ENCODE results near the gene SLC44A3. TPM values are rescaled to one million over a fixed set of nuclear protein-coding genes. Genes with fewer than 3 reads are reported as not detected.
A peak's percentile ranks its signal among the peaks of the same experiment; 100 is the strongest.

SLC44A3 gene
- total and polyA plus RNA-seq, 7 experiments from 2014 or later: 0.24 to 1.0 TPM; not detected in 5

GRCh38 chr1:94922761-94923331 lies 102.7 kb downstream of the SLC44A3 start:
- intact Hi-C loops (cut with micrococcal nuclease): loop anchor here in 1 of 2 donors (10.0 kb wide), 1 partner anchor 68 kb away; no protein-coding TSS in a partner anchor
- peaks cover 14 to 39% (median 24%) of the 10 kb centered on the region in 7 donors for H3K4me1 Mint-ChIP-seq
- no peak overlapping the region for H3K4me3 ChIP-seq (ENCODE audit: low read length)
- H3K36me3 Mint-ChIP-seq: peaks cover 0 to 4% (median 0%) of the 10 kb centered on the region in 5 donors
- H3K9me3 Mint-ChIP-seq: peaks cover 0 to 1% (median 0%) of the 10 kb centered on the region in 11 donors
- H3K27ac Mint-ChIP-seq: peak overlapping the region in 1 of 9 donors; percentile 46
- ChIA-PET POLR2A (interaction anchor here (0.7 kb wide), 2 partner anchors 13 to 31 kb away, joined by 3 read pairs; no protein-coding TSS in a partner anchor), CTCF (interaction anchor here (0.8 kb wide), 1 partner anchor 68 kb away, joined by 4 read pairs; no protein-coding TSS in a partner anchor)
- no peaks in the 10 kb centered on the region for H3K4me1 ChIP-seq (ENCODE audit: control insufficient read depth in 2 of 2, insufficient read depth in 2 of 2, low read length in 2 of 2)
- H3K9me3 ChIP-seq (ENCODE audit: control insufficient read depth in 2 of 3, low read length in 3 of 3): no peaks in the 10 kb centered on the region
- no peak overlapping the region for H3K27ac ChIP-seq (ENCODE audit: low read depth, low read length)
- H3K36me3 ChIP-seq (ENCODE audit: control insufficient read depth in 2 of 3, insufficient read depth in 3 of 3, low read length in 3 of 3): no peaks in the 10 kb centered on the region
- H3K27me3 ChIP-seq (ENCODE audit: control insufficient read depth in 2 of 2, insufficient read depth in 2 of 2, low read length in 2 of 2): no peaks in the 10 kb centered on the region
- H3K27me3 Mint-ChIP-seq: peaks cover 18 to 41% (median 26%) of the 10 kb centered on the region in 5 donors
- DNase-seq (no peak), ATAC-seq (no peak)
- H3K4me3 Mint-ChIP-seq: peak overlapping the region in 3 of 10 donors; percentile 20 to 25 (median 22)

- H3K27ac Mint-ChIP-seq: peak overlapping the region in 1 of 9 donors; percentile 31
- H3K9me3 Mint-ChIP-seq: no peaks in the 10 kb centered on the region
- no peaks in the 10 kb centered on the region for H3K27me3 ChIP-seq (ENCODE audit: control insufficient read depth in 2 of 2, insufficient read depth in 2 of 2, low read length in 2 of 2)
- H3K27me3 Mint-ChIP-seq: peaks cover 18 to 54% (median 26%) of the 10 kb centered on the region in 5 donors
- DNase-seq (no peak), ATAC-seq (no peak)
- ChIA-PET POLR2A (no interaction called here), CTCF (interaction anchor here (0.6 to 1.4 kb wide), 2 partner anchors 10 to 67 kb away, joined by 3 read pairs; no protein-coding TSS in a partner anchor)
- H3K4me1 ChIP-seq (ENCODE audit: control insufficient read depth in 2 of 2, insufficient read depth in 2 of 2, low read length in 2 of 2): no peaks in the 10 kb centered on the region
- peak overlapping the region; percentile 6 to 97 (median 92) for H3K4me3 Mint-ChIP-seq
- no peaks in the 10 kb centered on the region for H3K9me3 ChIP-seq (ENCODE audit: control insufficient read depth in 2 of 3, low read length in 3 of 3)
- no peak overlapping the region for H3K27ac ChIP-seq (ENCODE audit: low read depth, low read length)
- H3K36me3 ChIP-seq (ENCODE audit: control insufficient read depth in 2 of 3, insufficient read depth in 3 of 3, low read length in 3 of 3): no peaks in the 10 kb centered on the region
- H3K4me1 Mint-ChIP-seq: peaks cover 12 to 38% (median 34%) of the 10 kb centered on the region in 7 donors
- peaks cover 0 to 4% (median 0%) of the 10 kb centered on the region in 5 donors for H3K36me3 Mint-ChIP-seq
- H3K4me3 ChIP-seq (ENCODE audit: low read length): no peak overlapping the region
- intact Hi-C loops (cut with micrococcal nuclease): loop anchor here in 1 of 2 donors (10.0 kb wide), 1 partner anchor 70 kb away; no protein-coding TSS in a partner anchor
Measured at GRCh38 chr1:94925004-94925403, 104.8 kb downstream of the SLC44A3 start.

GRCh38 chr1:94925561-94926125 lies 105.5 kb downstream of the SLC44A3 start:
- no peaks in the 10 kb centered on the region for H3K27me3 ChIP-seq (ENCODE audit: control insufficient read depth in 2 of 2, insufficient read depth in 2 of 2, low read length in 2 of 2)
- H3K4me3 Mint-ChIP-seq: peak overlapping the region; percentile 87 to 97 (median 92)
- H3K4me1 ChIP-seq (ENCODE audit: control insufficient read depth in 2 of 2, insufficient read depth in 2 of 2, low read length in 2 of 2): no peaks in the 10 kb centered on the region
- no peaks in the 10 kb centered on the region for H3K36me3 ChIP-seq (ENCODE audit: control insufficient read depth in 2 of 3, insufficient read depth in 3 of 3, low read length in 3 of 3)
- intact Hi-C loops (cut with micrococcal nuclease): loop anchor here (1.0 to 10.0 kb wide), 7 partner anchors 37 to 1079 kb away; partner anchors contain the start of gene ALG14 (in 1 of the 2)
- ATAC-seq (no peak), DNase-seq (peak in 1 of 9 donors; percentile 2)
- peak overlapping the region; percentile 63 for H3K27ac ChIP-seq (ENCODE audit: low read depth, low read length)
- peak overlapping the region in 8 of 9 donors; percentile 24 to 75 (median 53) for H3K27ac Mint-ChIP-seq
- peak overlapping the region; percentile 39 for H3K4me3 ChIP-seq (ENCODE audit: low read length)
- peaks cover 0 to 4% (median 0%) of the 10 kb centered on the region in 5 donors for H3K36me3 Mint-ChIP-seq
- no peaks in the 10 kb centered on the region for H3K9me3 Mint-ChIP-seq
- POLR2A ChIA-PET: no interaction called here
- H3K27me3 Mint-ChIP-seq: peaks cover 18 to 61% (median 26%) of the 10 kb centered on the region in 5 donors
- no peaks in the 10 kb centered on the region for H3K9me3 ChIP-seq (ENCODE audit: control insufficient read depth in 2 of 3, low read length in 3 of 3)
- CTCF ChIA-PET: interaction anchor here (0.6 kb wide), 1 partner anchor 66 kb away, joined by 3 read pairs; no protein-coding TSS in a partner anchor
- peaks cover 12 to 38% (median 34%) of the 10 kb centered on the region in 7 donors for H3K4me1 Mint-ChIP-seq

- ATAC-seq (peak; percentile 30), DNase-seq (peak; percentile 23 to 50 (median 40))
- Mint-ChIP-seq H3K36me3 (peaks cover 0 to 4% (median 0%) of the 10 kb centered on the region in 5 donors), H3K27ac (peak overlapping the region in 7 of 9 donors; percentile 24 to 75 (median 57)), H3K4me3 (peak overlapping the region; percentile 87 to 97 (median 92)), H3K9me3 (no peaks in the 10 kb centered on the region), H3K4me1 (peaks cover 12 to 38% (median 34%) of the 10 kb centered on the region in 7 donors), H3K27me3 (peaks cover 18 to 57% (median 26%) of the 10 kb centered on the region in 5 donors)
- intact Hi-C loops (cut with micrococcal nuclease): loop anchor here (1.0 to 10.0 kb wide), 7 partner anchors 36 to 1080 kb away; partner anchors contain the start of gene ALG14 (in 1 of the 2)
- ChIA-PET POLR2A (no interaction called here), CTCF (no interaction called here)
- Histone ChIP-seq H3K27ac (ENCODE audit: low read depth, low read length) (peak overlapping the region; percentile 63), H3K27me3 (ENCODE audit: control insufficient read depth in 2 of 2, insufficient read depth in 2 of 2, low read length in 2 of 2) (no peaks in the 10 kb centered on the region), H3K4me3 (ENCODE audit: low read length) (peak overlapping the region; percentile 39), H3K36me3 (ENCODE audit: control insufficient read depth in 2 of 3, insufficient read depth in 3 of 3, low read length in 3 of 3) (no peaks in the 10 kb centered on the region), H3K4me1 (ENCODE audit: control insufficient read depth in 2 of 2, insufficient read depth in 2 of 2, low read length in 2 of 2) (no peaks in the 10 kb centered on the region), H3K9me3 (ENCODE audit: control insufficient read depth in 2 of 3, low read length in 3 of 3) (no peaks in the 10 kb centered on the region)
Measured at GRCh38 chr1:94926126-94926914, 106.2 kb downstream of the SLC44A3 start.

- H3K27ac Mint-ChIP-seq: peak within 1 kb of the TSS; percentile 37 to 92 (median 84)
- ATAC-seq (peak; percentile 91), DNase-seq (peak; percentile 56 to 78 (median 68))
- peak within 1 kb of the TSS; percentile 39 for H3K4me3 ChIP-seq (ENCODE audit: low read length)
- H3K9me3 Mint-ChIP-seq: no peaks in the 10 kb centered on the region
- H3K4me3 Mint-ChIP-seq: peak within 1 kb of the TSS; percentile 88 to 97 (median 94)
- H3K9me3 ChIP-seq (ENCODE audit: control insufficient read depth in 2 of 3, low read length in 3 of 3): no peaks in the 10 kb centered on the region
- intact Hi-C loops (cut with micrococcal nuclease): loop anchor here (1.0 to 10.0 kb wide), 11 partner anchors 35 to 1080 kb away; partner anchors contain the start of genes ALG14 (in 2 of the 2), ABCD3 (in 1 of the 2) and RWDD3 (in 1 of the 2)
- POLR2A ChIA-PET: no interaction called here
- no peaks in the 10 kb centered on the region for H3K4me1 ChIP-seq (ENCODE audit: control insufficient read depth in 2 of 2, insufficient read depth in 2 of 2, low read length in 2 of 2)
- CTCF ChIA-PET: no interaction called here
- H3K27ac ChIP-seq (ENCODE audit: low read depth, low read length): peak within 1 kb of the TSS; percentile 63
- H3K27me3 Mint-ChIP-seq: peaks cover 18 to 57% (median 26%) of the 10 kb centered on the region in 5 donors
- peaks cover 0 to 4% (median 0%) of the 10 kb centered on the region in 5 donors for H3K36me3 Mint-ChIP-seq
- H3K4me1 Mint-ChIP-seq: peaks cover 12 to 38% (median 34%) of the 10 kb centered on the region in 7 donors
- H3K36me3 ChIP-seq (ENCODE audit: control insufficient read depth in 2 of 3, insufficient read depth in 3 of 3, low read length in 3 of 3): no peaks in the 10 kb centered on the region
- no peaks in the 10 kb centered on the region for H3K27me3 ChIP-seq (ENCODE audit: control insufficient read depth in 2 of 2, insufficient read depth in 2 of 2, low read length in 2 of 2)
Measured at GRCh38 chr1:94926915-94927404, 106.8 kb downstream of the SLC44A3 start, which contains the start of gene CNN3. TSS of gene CNN3 (minus strand) at chr1:94927110. CDS start at chr1:94926894, 216 bp downstream.

Data from naive thymus-derived CD4-positive, alpha-beta T cell (primary cell).